OCI-LY7 (cell line): ENCODE data around the gene CAP1.

Experiments
- EZH2phosphoT487 ChIP-seq: fragments of 200-600 bp; sonication (generic); IDR thresholded peaks from 2 replicates; pipeline ENCODE4 v1.6.1; 2018; ENCODE audit warnings: low read depth, borderline replicate concordance, mild to moderate bottlenecking, mixed run types, antibody characterized with exemption, low read length, moderate library complexity, mixed read lengths
- TF ChIP-seq, protein P1 (sequence below): fragments of 200-600 bp; sonication (generic); conservative IDR thresholded peaks from 2 replicates; pipeline ENCODE4 v1.5.1; 2014; ENCODE audit warnings: mild to moderate bottlenecking, antibody characterized with exemption, low read length, moderate library complexity, mixed read lengths

GRCh38 chr1:40102038-40102437, 61.5 kb downstream of the CAP1 start:
- TF ChIP-seq, protein P1, sequence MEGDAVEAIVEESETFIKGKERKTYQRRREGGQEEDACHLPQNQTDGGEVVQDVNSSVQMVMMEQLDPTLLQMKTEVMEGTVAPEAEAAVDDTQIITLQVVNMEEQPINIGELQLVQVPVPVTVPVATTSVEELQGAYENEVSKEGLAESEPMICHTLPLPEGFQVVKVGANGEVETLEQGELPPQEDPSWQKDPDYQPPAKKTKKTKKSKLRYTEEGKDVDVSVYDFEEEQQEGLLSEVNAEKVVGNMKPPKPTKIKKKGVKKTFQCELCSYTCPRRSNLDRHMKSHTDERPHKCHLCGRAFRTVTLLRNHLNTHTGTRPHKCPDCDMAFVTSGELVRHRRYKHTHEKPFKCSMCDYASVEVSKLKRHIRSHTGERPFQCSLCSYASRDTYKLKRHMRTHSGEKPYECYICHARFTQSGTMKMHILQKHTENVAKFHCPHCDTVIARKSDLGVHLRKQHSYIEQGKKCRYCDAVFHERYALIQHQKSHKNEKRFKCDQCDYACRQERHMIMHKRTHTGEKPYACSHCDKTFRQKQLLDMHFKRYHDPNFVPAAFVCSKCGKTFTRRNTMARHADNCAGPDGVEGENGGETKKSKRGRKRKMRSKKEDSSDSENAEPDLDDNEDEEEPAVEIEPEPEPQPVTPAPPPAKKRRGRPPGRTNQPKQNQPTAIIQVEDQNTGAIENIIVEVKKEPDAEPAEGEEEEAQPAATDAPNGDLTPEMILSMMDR: no peak
- no peak for TF ChIP-seq EZH2phosphoT487
